ENCODE results near the gene LIPK. TPM values are rescaled to one million over a fixed set of nuclear protein-coding genes. Genes with fewer than 3 reads are reported as not detected.
"Not testable (repeated sequence)": the region's sequence is repeated elsewhere in the genome, so short reads cannot be mapped to it uniquely, and the experiment has no call there.

The LIPK gene
- total and polyA plus RNA-seq, 2 donors from 2014 or later: not detected

GRCh38 chr10:88731296-88731695, 25.2 kb downstream of the LIPK start:
- intact Hi-C loops (cut with DNase I): no loop called here
- no peak overlapping the region for H3K9ac ChIP-seq (ENCODE audit: low read length in 3 of 3)
- no peaks in the 10 kb centered on the region for H3K4me1 ChIP-seq (ENCODE audit: control insufficient read depth in 2 of 3, insufficient read depth in 2 of 3, low read depth in 1 of 3, low read length in 3 of 3)
- H3K27me3 ChIP-seq (ENCODE audit: control insufficient read depth, insufficient read depth, low read length): no peaks in the 10 kb centered on the region
- no peaks in the 10 kb centered on the region for H3K36me3 ChIP-seq (ENCODE audit: control insufficient read depth in 2 of 3, insufficient read depth in 3 of 3, low read length in 3 of 3)
- FAIRE-seq (no peak), DNase-seq (peak in 2 of 5 donors; percentile 15 to 65)
- H3K4me3 ChIP-seq (ENCODE audit: low read length in 3 of 3): no peak overlapping the region
- TF ChIP-seq CTCF (IDR thresholded peaks at IDR 0.05; ENCODE audit: borderline replicate concordance, extremely low read depth, insufficient read depth): no peak
- H3K27ac ChIP-seq (ENCODE audit: low read depth in 2 of 2, low read length in 2 of 2): no peak overlapping the region
- no peaks in the 10 kb centered on the region for H3K9me3 ChIP-seq (ENCODE audit: control insufficient read depth in 2 of 3, insufficient read depth in 1 of 3, low read length in 3 of 3)

- Histone ChIP-seq H3K27me3 (ENCODE audit: control insufficient read depth, insufficient read depth, low read length) (no peaks in the 10 kb centered on the region), H3K9me3 (ENCODE audit: control insufficient read depth in 2 of 3, insufficient read depth in 1 of 3, low read length in 3 of 3) (no peaks in the 10 kb centered on the region), H3K27ac (ENCODE audit: low read depth in 2 of 2, low read length in 2 of 2) (no peak overlapping the region), H3K4me1 (ENCODE audit: control insufficient read depth in 2 of 3, insufficient read depth in 2 of 3, low read depth in 1 of 3, low read length in 3 of 3) (no peaks in the 10 kb centered on the region), H3K9ac (ENCODE audit: low read length in 3 of 3) (no peak overlapping the region), H3K36me3 (ENCODE audit: control insufficient read depth in 2 of 3, insufficient read depth in 3 of 3, low read length in 3 of 3) (no peaks in the 10 kb centered on the region), H3K4me3 (ENCODE audit: low read length in 3 of 3) (no peak overlapping the region)
- intact Hi-C loops (cut with DNase I): no loop called here
- FAIRE-seq: no peak
- no peak for DNase-seq
- TF ChIP-seq CTCF (IDR thresholded peaks at IDR 0.05; ENCODE audit: borderline replicate concordance, extremely low read depth, insufficient read depth): no peak
Observed at GRCh38 chr10:88733215-88733614, 27.2 kb downstream of the LIPK start.

GRCh38 chr10:88735661-88736060, 29.6 kb downstream of the LIPK start:
- no peaks in the 10 kb centered on the region for H3K9me3 ChIP-seq (ENCODE audit: control insufficient read depth in 2 of 3, insufficient read depth in 1 of 3, low read length in 3 of 3)
- H3K4me1 ChIP-seq (ENCODE audit: control insufficient read depth in 2 of 3, insufficient read depth in 2 of 3, low read depth in 1 of 3, low read length in 3 of 3): no peaks in the 10 kb centered on the region
- no peak for FAIRE-seq
- H3K36me3 ChIP-seq (ENCODE audit: control insufficient read depth in 2 of 3, insufficient read depth in 3 of 3, low read length in 3 of 3): no peaks in the 10 kb centered on the region
- no peak overlapping the region for H3K4me3 ChIP-seq (ENCODE audit: low read length in 3 of 3)
- no peak for DNase-seq
- intact Hi-C loops (cut with DNase I): no loop called here
- no peak overlapping the region for H3K9ac ChIP-seq (ENCODE audit: low read length in 3 of 3)
- H3K27ac ChIP-seq (ENCODE audit: low read depth in 2 of 2, low read length in 2 of 2): no peak overlapping the region
- H3K27me3 ChIP-seq (ENCODE audit: control insufficient read depth, insufficient read depth, low read length): no peaks in the 10 kb centered on the region
- no peak for TF ChIP-seq CTCF (IDR thresholded peaks at IDR 0.05; ENCODE audit: borderline replicate concordance, extremely low read depth, insufficient read depth)

GRCh38 chr10:88741921-88742320, 35.9 kb downstream of the LIPK start:
- H3K27ac ChIP-seq (ENCODE audit: low read depth in 2 of 2, low read length in 2 of 2); H3K9me3 ChIP-seq (ENCODE audit: control insufficient read depth in 2 of 3, insufficient read depth in 1 of 3, low read length in 3 of 3); H3K4me1 ChIP-seq (ENCODE audit: control insufficient read depth in 2 of 3, insufficient read depth in 2 of 3, low read depth in 1 of 3, low read length in 3 of 3); DNase-seq; FAIRE-seq; intact Hi-C loops (cut with DNase I); H3K27me3 ChIP-seq (ENCODE audit: control insufficient read depth, insufficient read depth, low read length); H3K4me3 ChIP-seq (ENCODE audit: low read length in 3 of 3); H3K36me3 ChIP-seq (ENCODE audit: control insufficient read depth in 2 of 3, insufficient read depth in 3 of 3, low read length in 3 of 3); H3K9ac ChIP-seq (ENCODE audit: low read length in 3 of 3): not testable (repeated sequence)

Data from kidney (tissue), 14 donors.